ENCODE data around the gene RCBTB2. TPM values are rescaled to one million over a fixed set of nuclear protein-coding genes. Genes with fewer than 3 reads are reported as not detected.

Gene RCBTB2
- 10 to 100 TPM in 7 of 9 donors, 1 to 10 TPM in 2; 9.8 to 29.0 (median 12.6) TPM for total RNA-seq
- polyA plus RNA-seq, result 10 to 100 TPM; 14.0 to 36.4 (median 20.0) TPM
- long read RNA-seq, donor 1, partial matches to known transcripts, result 0 of 1 reads
- long read RNA-seq, donor 1, other reads (novel, unspliced or antisense), result 0 of 1 reads
- long read RNA-seq, donor 2, result 0 reads
- long read RNA-seq, donor 3, result 0 reads
- long read RNA-seq, donor 4, transcript RCBTB2-201 (15 exons, 3,232 nt), result major isoform, 6 of 18 reads
- long read RNA-seq, donor 4, transcript RCBTB2-206 (12 exons, 2,984 nt), result major isoform, 6 of 18 reads
- long read RNA-seq, donor 4, partial matches to known transcripts, result 5 of 18 reads
- long read RNA-seq, donor 4, other reads (novel, unspliced or antisense), result 1 of 18 reads
- long read RNA-seq, donor 5, transcript RCBTB2-206 (12 exons, 2,984 nt), result major isoform, 17 of 48 reads
- long read RNA-seq, donor 5, transcript RCBTB2-201 (15 exons, 3,232 nt), result major isoform, 17 of 48 reads
- long read RNA-seq, donor 5, partial matches to known transcripts, result 4 of 48 reads
- long read RNA-seq, donor 5, other reads (novel, unspliced or antisense), result 9 of 48 reads
- long read RNA-seq, donor 6, partial matches to known transcripts, result 1 of 13 reads
- long read RNA-seq, donor 6, other reads (novel, unspliced or antisense), result 5 of 13 reads
- long read RNA-seq, donor 7, partial matches to known transcripts, result 0 of 1 reads
- long read RNA-seq, donor 7, other reads (novel, unspliced or antisense), result 0 of 1 reads
- long read RNA-seq, donor 8, partial matches to known transcripts, result 0 of 1 reads
- long read RNA-seq, donor 8, other reads (novel, unspliced or antisense), result 0 of 1 reads
- long read RNA-seq, donor 9, partial matches to known transcripts, result 5 of 9 reads
- long read RNA-seq, donor 9, other reads (novel, unspliced or antisense), result 0 of 9 reads
- long read RNA-seq, donor 10, partial matches to known transcripts, result 0 of 1 reads
- long read RNA-seq, donor 10, other reads (novel, unspliced or antisense), result 0 of 1 reads

DNA sequence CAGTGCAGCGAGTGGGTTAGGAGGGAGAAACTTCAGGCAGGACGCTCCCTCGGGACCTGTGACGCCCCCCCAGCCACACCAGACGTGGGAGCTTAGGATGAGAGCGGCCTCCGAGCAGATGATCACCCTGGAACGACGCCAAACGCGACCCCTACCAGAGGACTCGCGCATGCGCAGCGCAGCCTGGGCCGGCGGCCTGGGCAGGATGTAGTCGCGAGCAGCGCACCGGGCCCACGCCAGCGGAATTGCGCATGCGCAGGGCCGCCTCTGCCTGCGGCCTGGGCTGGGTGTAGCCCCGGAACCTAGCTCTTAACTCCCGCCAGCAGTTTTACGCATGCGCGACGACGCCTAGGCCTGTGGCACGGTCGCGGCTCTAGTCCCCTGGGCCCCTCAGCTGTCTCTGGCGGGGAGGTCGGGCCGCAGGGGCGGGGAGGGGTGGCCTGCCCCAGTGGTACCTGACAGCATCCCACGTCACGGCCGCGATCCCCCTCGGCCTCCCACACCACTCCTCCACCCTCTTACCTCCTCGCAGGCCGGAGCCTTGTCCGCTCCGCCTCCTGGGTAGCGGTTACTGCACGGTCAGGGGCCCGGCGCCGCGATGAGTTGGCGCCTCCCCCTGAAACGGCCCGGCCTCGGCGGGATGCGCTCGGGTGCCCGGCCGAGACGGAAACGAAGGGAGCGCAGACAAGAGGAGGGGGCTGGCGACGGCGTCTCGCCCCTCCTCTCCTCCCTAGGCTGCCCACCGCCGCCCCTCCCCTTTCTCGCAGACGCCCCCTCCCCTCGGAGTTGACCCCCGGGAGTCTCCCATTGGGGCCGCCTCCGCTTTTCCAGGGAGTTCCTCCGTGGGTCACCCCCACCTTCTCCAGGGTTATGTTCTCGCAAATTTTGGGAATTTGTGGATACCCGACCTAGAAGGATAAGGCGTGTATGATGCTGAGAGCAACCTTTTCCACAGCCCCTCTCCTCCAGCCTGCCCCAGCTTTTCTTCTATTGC, at the start of gene RCBTB2:
RCBTB2 (minus strand) TSS at position 575 of the 994 bp plus-strand sequence. CDS start 11,141 bp downstream, outside the sequence.
- H3K4me3 ChIP-seq, result peak within 1 kb of the TSS; percentile 58 to 84 (median 70)
- H3K36me3 ChIP-seq (replicated peaks in 1 of 2), result no peaks in the 10 kb centered on the region
- intact Hi-C loops (cut with DNase I), result no loop called here
- peak within 1 kb of the TSS; percentile 89 to 100 (median 97) for H3K27ac ChIP-seq
- DNase-seq, result peak; percentile 98 to 100 (median 98)
- no peaks in the 10 kb centered on the region for H3K27me3 ChIP-seq
- TF ChIP-seq POLR2A (IDR thresholded peaks at IDR 0.05), result peak; percentile 74 to 91
- TF ChIP-seq, protein P1, sequence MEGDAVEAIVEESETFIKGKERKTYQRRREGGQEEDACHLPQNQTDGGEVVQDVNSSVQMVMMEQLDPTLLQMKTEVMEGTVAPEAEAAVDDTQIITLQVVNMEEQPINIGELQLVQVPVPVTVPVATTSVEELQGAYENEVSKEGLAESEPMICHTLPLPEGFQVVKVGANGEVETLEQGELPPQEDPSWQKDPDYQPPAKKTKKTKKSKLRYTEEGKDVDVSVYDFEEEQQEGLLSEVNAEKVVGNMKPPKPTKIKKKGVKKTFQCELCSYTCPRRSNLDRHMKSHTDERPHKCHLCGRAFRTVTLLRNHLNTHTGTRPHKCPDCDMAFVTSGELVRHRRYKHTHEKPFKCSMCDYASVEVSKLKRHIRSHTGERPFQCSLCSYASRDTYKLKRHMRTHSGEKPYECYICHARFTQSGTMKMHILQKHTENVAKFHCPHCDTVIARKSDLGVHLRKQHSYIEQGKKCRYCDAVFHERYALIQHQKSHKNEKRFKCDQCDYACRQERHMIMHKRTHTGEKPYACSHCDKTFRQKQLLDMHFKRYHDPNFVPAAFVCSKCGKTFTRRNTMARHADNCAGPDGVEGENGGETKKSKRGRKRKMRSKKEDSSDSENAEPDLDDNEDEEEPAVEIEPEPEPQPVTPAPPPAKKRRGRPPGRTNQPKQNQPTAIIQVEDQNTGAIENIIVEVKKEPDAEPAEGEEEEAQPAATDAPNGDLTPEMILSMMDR (IDR thresholded peaks at IDR 0.05), result no peak
- WGBS, 4 donors, result 1 to 7% (median 2%) methylated on average over 13 to 84 of the region's 84 CpGs
- peaks cover 0 to 20% of the 10 kb centered on the region in 2 donors for H3K4me1 ChIP-seq (replicated peaks in 1 of 2)
- no peaks in the 10 kb centered on the region for H3K9me3 ChIP-seq (replicated peaks in 1 of 3)

DNA sequence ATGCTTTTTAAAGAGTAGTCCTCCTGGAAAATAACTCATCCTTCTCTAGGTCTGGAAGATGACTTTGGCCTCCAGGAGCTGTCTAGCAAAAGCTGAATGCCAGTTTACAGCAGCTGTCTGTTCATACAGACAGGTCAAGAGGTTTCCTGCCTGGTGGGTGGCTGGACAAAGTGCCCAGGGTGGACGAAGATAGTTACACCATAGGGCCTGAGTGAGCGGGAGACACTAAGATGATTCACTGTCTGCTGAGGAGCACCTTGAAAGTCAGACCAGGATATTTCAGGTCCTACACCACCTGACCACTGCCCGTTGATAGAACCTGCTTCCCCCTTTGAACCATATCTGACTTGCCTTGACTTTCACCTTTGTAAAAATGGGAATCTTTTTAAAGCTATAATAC, 49.2 kb upstream of the RCBTB2 start:
- DNase-seq, result no peak
- H3K27me3 ChIP-seq, result no peaks in the 10 kb centered on the region
- 89 to 95% (median 94%) methylated on average over 2 to 3 of the region's 3 CpGs for WGBS, 4 donors
- H3K4me1 ChIP-seq (replicated peaks in 1 of 2), result peaks cover 0 to 15% of the 10 kb centered on the region in 2 donors
- H3K4me3 ChIP-seq, result no peak overlapping the region
- intact Hi-C loops (cut with DNase I), result loop anchor here in 1 of 2 donors (5.0 kb wide), 1 partner anchor 250 kb away; no protein-coding TSS in a partner anchor
- no peaks in the 10 kb centered on the region for H3K9me3 ChIP-seq (replicated peaks in 1 of 3)
- H3K36me3 ChIP-seq (replicated peaks in 1 of 2), result no peaks in the 10 kb centered on the region
- TF ChIP-seq, protein P1 (IDR thresholded peaks at IDR 0.05), result no peak
- no peak for TF ChIP-seq POLR2A (IDR thresholded peaks at IDR 0.05)
- no peak overlapping the region for H3K27ac ChIP-seq

DNA sequence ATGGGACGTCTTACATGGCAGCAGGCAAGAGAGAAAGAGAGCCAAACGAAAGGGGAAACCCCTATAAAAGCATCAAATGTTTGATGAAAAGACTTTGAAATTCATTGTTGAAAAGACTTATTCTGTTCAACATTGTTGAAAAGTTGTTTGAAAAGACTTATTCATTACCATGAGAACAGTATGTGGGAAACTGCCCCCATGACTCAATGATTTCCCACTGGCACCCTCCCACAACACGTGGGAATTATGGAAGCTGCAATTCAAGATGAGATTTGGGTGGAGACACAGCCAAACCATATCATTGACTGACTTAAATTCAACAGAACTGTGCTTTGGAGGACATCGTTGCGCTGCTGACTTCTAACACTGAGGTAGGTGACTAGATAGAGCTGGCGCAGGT, 48.0 kb upstream of the RCBTB2 start:
- TF ChIP-seq, protein P1 (IDR thresholded peaks at IDR 0.05), result no peak
- no peak for TF ChIP-seq POLR2A (IDR thresholded peaks at IDR 0.05)
- Histone ChIP-seq H3K4me3 (no peak overlapping the region), H3K27ac (no peak overlapping the region), H3K4me1 (replicated peaks in 1 of 2) (peaks cover 0 to 7% of the 10 kb centered on the region in 2 donors), H3K9me3 (replicated peaks in 1 of 3) (no peaks in the 10 kb centered on the region), H3K36me3 (replicated peaks in 1 of 2) (no peaks in the 10 kb centered on the region), H3K27me3 (no peaks in the 10 kb centered on the region)
- no peak for DNase-seq
- intact Hi-C loops (cut with DNase I), result loop anchor here in 1 of 2 donors (5.0 kb wide), 1 partner anchor 249 kb away; no protein-coding TSS in a partner anchor
- WGBS, 4 donors, result 66 to 75% (median 72%) methylated on average over 6 of the region's 6 CpGs
